GM21723 (cell line): ENCODE measurements around the gene C5.
"Not testable (repeated sequence)": the region's sequence is repeated elsewhere in the genome, so short reads cannot be mapped to it uniquely, and the experiment has no call there.

Experiments used
- ATAC-seq: cut with Tn5 transposase; IDR thresholded peaks from one replicate; pipeline ENCODE4 v1.9.1; 2021; ENCODE audit warnings: mild to moderate bottlenecking, moderate library complexity; ENCODE audit not compliant: unreplicated experiment

The C5 gene

DNA sequence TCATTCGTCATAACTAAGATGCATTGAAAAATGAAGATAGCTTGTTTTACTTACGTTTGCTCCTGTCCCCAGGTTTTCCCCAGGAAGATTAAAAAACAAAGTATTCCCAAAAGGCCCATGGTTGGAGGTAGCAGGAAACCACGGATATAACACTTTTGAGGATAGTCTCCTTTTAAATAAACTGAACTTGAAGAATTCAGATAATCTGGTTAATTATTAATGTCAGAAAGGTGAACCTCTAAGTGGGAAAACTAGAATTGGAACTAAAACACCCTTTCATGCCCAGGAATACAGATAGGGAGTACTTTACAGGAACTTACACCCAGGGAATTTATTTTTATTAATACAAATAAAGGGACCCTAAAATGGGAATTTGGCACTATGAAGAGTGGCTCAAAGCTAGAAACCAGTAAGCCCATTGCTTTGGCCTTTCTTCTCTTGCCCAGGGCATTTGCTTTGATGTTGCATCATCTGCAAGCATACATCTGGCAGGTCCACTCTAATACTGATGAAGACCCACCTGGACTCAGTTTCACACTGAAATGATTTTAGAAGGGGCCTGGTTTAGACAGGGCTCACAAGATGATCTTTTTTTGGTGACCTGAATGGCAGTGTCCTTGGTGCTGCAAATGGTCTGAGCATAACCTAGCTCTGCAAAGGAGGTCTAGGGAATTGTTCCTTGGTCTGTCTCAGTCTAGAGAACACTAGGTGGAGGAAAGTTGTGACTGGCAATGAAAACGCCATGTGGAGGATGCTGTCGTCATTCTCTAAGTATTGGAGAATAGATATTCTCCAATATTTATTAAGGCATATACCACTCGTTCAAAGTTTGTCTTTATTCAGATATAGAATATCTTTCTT is at the start of gene C5:
Gene C5, minus strand, starts transcription at position 148 of the 861 bp plus-strand sequence. Its CDS starts 29 bp downstream, at position 119.
- ATAC-seq, result no peak

DNA sequence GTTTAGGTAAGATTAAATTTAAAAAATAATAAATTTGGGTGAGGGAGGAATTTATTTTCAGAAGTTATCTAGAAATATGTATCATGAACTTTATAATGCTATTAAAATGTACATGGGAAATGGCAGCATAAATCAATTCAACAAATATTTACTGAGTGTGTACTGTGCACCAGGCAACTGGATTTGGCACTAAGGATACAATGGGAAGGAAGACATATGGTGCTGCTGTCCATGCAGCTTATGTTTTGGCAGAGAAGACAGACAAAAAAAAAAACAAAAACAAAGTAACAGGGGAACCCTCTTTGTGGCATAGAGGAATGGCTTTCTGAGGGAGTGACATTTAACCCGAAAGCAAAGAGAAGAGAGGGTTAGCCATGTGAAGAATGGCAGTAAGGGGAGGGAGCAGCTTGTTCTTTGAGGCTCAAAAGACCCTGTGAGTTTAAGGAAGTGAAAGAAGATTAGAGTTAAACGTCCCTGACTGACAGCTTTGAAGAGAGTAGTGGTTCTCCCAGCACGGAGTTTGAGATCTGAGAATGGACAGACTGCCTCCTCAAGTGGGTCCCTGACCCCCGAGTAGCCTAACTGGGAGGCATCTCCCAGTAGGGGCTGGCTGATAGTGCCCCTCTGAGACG is 48.6 kb upstream of the C5 start:
- ATAC-seq, result no peak

DNA sequence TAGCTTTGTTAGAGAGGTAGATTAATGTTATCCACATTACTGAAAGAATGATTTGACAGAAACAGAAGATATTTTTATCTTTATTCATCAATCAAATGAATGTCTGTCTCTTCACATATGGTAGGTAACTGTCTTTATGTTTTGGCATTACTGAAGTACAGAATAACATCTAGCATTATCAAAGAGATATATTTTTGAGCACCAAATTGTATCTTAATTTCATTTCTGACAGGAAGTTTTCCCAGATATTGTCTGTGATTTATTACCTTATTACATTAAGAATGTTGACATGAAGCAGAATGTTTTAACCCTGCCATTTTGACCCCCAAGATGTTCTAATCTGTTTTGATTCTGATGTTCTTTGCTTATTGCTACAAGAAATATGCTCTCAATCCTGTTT is 45.0 kb upstream of the C5 start:
- no peak for ATAC-seq

DNA sequence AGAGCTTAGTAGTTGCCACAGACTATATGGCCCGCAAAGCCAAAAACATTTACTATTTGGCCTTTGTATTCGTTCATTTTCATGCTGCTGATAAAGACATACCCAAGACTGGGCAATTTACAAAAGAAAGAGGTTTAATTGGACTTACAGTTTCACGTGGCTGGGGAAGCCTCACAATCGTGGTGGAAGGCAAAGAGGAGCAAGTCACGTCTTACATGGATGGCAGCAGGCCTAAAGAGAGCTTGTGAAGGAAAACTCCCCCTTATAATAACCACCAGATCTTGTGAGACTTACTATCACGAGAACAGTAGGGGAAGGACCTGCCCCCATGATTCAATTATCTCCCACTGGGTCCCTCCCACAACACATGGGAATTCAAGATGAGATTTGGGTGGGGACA is 40.7 kb upstream of the C5 start:
- ATAC-seq, result not testable (repeated sequence)

DNA sequence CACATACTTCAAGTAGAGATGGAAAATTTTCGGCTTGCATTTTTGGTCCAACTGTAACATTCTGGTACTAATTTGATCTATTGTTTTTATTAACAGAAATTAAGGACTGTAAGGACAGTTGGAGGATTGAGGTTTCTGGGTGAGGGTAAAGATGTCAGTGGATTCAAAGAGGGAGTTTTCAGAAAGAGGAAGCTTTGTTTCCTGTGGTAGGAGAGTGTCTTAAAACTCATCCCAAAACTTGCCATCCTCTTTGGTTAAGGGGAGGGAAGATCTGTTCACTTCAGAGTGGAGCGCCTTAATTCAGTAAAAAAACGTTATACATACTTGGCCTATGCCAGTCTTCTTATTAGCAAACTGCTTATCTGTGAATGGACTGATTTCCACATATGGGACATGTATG is 38.5 kb upstream of the C5 start:
- no peak for ATAC-seq

DNA sequence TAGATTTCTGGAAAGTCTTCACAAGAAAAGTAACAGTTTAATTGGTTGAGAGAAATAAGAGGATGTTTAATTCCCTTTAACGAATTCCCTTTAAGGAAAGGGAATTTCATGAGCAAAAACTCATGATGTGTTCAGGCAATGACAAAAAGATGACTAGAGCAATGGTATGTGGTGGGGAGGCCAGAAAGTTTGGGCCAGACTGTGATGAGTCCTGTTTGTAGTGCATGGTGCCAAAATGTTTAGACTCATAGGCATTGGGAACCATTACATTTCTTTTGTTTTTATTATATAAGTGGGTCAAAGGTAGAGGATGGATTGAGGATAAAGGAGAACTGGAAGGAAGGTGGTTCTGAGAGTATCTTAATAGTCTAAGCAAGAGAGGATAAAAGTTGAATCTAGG is 35.6 kb upstream of the C5 start:
- ATAC-seq, result no peak

DNA sequence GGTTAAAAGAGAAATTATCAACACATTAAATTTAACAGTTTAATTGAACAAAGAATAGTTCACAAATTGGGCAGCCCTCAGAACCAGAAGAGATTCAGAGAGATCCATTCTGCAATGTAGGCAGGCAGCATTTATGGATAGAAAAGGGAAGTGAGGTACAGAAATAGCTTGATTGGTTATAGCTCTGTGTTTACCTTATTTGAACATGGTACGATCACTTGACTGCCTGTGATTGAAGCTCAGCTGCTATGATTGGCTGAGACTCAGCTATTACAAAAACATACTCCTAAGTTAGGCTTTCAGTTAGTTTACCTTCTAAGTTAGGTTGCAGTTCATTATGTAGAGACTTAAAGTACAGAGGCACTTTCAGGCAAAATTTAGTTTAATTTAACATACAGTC is 32.0 kb upstream of the C5 start:
- no peak for ATAC-seq

DNA sequence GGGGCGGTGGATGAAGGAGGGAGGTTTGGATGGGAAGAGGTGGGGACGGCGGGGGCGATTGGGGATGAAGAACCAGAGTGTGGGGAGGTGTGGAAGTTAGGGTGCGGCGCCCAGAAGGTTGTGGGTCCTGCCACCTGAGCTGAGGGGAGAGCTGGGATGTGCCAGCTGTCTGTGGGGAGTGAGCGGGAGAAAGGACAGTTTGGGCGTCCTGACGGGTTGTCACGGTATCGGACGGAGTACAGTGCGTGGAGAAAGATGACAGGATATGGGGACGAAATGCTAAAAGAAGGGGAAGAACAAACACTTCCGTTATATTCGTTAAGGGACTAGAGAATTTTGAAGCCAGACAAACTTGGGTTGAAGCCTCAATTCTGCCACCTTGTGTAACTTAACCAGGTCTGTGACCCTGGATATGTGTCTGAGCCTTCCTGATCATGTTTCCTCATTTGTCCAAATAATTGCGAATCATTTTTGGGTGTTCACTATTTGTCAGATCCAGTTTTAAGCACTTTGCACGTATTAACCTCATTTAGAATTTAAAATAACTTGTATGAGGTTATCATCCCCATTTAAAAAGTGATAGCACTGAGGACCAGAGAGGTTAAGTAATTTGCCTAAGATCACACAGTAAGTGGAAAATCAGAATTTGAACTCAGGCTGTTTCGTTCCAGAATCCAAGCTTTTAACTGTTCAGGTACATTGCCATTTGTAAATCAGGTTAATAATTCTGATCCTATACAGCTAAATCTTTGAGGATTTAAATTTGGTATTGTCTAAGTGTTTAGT is 25.4 kb upstream of the C5 start:
- peak; percentile 6 for ATAC-seq

DNA sequence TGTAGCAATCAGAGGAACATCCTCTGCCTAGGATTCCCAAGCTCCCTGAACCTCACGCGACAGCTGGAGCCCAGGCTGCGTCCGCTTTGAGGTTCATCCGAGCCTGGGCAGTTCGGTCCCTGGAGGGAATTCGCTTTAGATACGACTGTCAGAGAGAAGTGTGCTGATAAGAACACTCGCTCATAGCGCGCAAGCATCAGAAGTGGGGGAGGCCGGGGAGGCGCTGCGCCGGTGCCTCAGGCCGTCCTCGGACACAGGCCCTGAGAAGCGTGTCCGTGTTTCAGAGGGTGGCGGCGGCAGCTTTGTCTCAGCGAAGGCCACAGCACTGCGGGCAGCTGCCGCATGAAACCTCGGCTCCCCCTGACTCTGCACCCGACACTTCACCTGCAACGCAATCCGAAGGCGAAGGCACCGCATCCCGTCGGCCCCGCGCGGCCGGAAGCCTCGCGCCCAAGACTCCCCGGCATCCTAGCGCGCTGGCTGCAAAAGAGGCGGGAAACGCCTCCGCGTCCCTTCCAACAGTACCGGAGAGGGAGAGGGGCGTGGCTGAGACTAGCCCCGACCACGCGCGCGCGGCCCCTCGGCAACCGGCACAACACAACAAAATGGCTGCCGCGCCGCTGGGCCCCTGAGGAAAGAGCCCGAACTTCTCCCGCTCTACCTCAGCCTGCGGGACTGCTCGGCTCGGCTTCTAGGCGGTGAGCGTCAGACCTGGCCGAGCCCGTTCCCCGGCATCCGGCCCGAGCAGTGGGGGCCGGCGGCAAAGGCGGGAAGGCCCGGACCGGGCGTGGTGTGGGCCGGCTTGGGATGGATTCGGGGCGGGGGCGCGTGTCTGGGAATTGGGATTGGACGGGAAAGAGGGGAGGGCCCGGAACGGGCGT is 24.5 kb upstream of the C5 start, which contains the start of gene CNTRL:
Gene CNTRL, plus strand, starts transcription at position 586 of the 881 bp plus-strand sequence. CDS start 13,372 bp downstream, outside the sequence.
- peak; percentile 75 for ATAC-seq

DNA sequence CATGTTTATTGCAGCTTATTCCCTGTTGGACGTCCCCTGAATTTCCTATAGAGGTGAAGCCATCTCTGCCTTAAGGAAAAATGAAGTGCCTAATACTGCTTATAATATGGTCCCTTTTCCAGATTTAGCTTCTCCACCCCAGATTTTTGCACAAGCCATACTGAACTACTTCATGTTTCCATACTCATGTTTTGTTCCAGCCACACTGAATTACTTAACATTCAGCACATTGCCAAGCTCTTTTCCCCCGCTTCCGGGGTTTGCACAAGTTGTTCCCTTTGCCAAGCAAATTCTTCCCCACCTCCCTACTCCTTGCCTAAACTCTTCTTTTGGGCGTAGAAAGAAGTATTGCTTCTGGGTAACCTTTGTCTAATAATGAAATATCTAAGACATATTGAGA is 23.0 kb upstream of the C5 start:
- no peak for ATAC-seq

DNA sequence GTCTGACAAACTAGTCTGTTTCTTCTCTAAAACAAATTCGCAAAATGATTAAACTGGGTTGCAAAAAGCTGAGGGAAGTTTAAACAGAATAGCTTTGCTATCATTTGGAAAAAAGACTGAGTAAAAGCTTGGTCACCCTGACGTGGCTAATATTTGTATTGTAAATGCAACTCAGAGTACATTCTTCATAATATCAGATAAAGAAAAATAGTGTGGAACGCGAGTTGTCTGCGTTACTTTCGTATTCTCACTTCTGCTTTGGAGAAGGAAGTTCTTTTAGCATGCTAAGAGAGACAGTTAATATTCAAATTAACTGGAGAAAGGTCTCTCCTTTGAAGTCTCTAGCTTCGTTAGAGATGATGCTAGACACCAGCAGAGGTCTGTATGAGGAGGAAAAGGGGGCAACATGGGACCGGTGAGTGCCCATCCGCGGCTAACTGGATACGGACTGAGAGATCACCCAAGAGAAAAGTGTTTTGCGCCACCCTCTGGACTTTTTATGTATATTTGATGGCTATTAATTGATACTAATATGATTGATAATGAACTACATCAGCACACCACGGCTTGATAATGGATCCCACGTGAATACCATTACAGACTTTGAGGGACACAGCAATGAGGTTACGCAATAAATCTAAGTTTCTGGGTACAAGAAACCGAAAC is 21.8 kb upstream of the C5 start:
- ATAC-seq, result peak; percentile 40

DNA sequence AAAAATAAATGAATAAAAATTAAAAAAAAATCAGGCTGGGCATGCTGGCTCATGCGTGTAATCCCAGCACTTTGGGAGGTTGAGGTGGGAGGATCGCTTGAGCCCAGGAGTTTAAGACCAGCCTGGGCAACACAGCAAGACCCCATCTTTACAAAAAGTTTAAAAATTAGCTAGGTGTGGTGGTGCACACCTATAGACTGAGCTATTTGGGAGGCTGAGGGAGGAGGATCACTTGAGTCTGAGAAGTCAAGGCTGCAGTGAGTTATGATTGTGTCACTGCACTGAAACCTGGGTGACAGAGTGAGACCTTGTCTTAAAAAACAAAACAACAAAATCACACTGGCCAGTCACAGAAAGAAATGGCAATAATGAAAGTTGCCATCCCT is 21.3 kb upstream of the C5 start:
- ATAC-seq, result no peak

DNA sequence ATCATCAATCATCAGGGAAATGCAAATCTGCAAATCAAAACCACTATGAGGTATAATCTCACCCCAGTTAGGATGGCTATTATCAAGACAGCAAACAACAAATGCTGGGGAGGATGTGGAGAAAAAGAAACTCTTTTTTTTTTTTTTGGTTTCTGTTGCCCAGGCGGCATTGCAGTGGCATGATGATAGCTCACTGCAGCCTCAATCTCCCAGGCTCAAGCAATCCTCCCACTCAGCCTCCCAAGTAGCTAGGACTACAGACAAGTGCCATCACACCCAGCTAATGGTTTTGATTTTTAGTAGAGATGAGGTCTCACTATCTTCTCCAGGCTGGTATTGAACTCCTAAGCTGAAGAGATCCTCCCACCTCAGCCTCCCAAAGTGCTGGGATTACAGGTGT is 19.3 kb upstream of the C5 start:
- ATAC-seq, result no peak

DNA sequence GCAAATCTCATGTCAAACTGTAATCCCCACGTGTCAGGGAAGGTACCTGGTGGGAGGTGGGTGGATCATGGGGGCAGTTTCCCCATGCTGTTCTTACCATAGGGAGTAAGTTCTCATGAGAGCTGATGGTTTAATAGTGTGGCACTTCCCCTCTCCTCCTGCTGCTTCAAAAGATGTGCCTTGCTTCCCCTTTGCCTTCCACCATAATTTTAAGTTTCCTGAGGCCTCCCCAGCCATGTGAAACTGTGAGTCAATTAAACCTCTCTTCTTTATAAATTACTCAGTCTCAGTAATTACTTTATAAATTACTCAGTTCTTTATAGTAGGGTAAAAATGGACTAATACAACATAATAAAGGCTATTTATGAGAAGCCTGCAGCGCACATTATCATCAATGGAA is 17.6 kb upstream of the C5 start:
- no peak for ATAC-seq

DNA sequence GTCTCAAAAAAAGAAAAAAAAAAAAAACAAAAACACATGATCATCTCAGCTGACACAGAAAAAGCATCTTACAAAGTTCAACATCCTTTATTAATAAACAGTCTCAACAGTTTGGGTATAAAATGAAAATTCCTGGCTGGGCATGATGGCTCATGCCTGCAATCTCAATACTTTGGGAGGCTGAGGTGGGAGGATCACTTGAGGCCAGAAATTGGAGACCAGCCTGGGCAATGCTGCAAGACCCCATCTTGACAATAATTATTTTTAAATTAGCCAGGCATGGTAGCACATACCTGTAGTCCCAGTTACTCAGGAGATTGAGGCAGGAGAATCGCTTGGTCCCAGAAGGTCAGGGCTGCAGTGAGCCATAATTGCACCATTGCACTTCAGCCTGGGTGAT is 16.8 kb upstream of the C5 start:
- ATAC-seq, result no peak

DNA sequence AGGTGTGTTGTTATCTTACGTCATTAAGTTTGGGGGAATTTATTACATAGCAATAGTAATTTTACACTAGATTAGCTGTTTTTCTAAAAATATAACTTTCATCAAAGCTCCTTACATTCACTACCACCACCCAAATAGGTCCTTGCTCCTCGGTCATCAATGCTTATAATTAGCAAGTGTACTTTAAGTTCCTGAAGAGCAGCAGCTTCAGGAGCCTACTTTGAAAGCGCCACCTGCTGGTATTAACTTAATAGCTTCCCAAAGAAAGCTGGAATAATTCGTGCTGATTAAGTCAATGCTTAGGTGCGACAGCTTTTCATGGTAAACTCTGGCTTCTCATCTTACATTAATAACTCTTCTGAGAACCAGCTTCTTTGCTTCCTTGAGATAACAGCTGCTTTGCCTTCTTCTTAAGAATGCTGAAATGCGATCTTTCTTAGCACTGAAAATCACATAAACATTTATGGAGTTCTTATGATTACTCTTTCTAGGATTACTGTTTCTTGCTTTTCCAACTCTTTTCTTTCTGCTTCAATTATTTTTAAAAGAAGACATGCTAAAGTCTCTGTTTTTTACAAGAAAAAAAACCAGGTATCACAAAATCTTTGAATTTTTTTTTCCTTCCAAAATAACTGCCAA is 10.0 kb upstream of the C5 start:
- no peak for ATAC-seq

DNA sequence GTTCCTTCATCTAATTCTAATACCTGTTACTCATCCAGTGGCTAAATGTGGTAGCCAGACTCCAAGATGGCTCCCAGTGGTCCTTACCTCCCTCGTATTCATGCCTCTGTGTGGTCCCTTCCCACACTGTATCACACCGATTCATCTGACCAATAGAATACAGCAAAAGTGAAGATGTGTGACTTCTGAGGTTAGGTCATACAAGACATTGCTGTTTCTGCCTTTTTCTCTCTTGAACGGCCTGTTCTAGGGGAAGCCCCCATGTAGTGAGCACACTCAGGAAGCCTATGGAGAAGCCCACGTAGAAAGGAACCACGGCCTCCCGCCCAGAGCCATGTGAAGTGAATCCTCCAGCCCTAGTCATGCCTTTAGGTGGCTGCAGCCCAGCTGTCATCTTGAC is 9.4 kb upstream of the C5 start:
- no peak for ATAC-seq

DNA sequence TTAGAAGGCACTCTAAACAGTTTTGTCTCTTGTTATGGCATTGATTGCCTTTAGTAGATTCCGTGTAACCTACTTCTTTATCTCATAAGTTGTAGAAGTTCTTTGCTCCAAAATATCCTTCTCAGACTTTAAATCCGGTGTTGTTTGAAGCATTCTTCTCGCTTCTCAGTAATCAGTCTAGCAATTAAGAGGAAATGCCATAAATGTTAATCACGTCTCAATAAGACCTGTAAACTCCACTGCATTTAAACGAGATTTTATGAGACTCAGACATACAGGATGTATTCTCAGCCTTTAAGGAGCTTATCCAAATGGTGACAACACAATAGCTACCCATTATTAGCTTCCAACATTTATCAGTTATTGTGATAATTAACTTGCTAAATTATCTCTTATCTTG is 7.7 kb upstream of the C5 start:
- ATAC-seq, result no peak

DNA sequence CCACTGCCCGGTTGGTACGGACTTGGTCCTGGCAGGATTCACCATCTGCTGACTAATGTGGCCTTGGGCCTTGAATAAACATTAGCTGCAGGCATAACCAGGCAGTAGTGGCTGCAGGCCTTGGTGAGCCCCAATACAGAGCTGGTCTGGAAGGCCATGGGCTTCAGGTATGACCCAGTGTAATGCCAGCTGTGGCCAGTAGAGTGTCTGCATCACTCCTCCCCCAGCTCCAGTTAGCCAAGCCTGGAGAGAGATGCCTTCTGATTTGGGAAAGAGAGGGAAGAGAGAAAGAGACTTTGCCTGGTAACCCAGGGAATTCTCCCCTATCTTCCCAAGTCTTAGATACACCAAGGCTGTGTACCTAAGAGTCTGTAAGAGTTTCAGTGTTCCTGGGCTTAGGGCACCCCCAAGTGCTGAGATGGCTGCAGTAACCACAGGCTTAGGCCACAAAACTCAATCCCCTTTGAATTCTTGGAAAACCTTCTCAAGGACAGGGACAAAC is 5.6 kb upstream of the C5 start:
- no peak for ATAC-seq
